Gastrocnemius medialis (tissue), 4 donors: ENCODE measurements around the gene TMEM214.

Experiments used
- CTCF ChIP-seq, 5 experiments: fragments of 450-650 bp in 3 of 5; fragments of 200-600 bp in 2 of 5; sonication (generic) in 2 of 5; IDR thresholded peaks in 4 of 5; conservative IDR thresholded peaks in 1 of 5; 1 replicate in 4 of 5; 2 replicates in 1 of 5; pipeline ENCODE4 v1.5.1; 2016 to 2019; ENCODE audit warnings: antibody characterized with exemption in 5 of 5, mild to moderate bottlenecking in 3 of 5, moderate library complexity in 3 of 5
- POLR2A ChIP-seq, 2 donors: fragments of 450-650 bp; IDR thresholded peaks; one replicate each; pipeline ENCODE4 v1.6.1; 2017; ENCODE audit warnings: antibody characterized with exemption in 2 of 2, mild to moderate bottlenecking in 2 of 2, moderate library complexity in 2 of 2

- TF ChIP-seq CTCF (IDR thresholded peaks at IDR 0.05 in 4 of 5, conservative IDR thresholded peaks at IDR 0.05 in 1 of 5) (no peak), POLR2A (IDR thresholded peaks at IDR 0.05) (no peak)
Measured at GRCh38 chr2:26993768-26994167, 39.0 kb upstream of the TMEM214 start.
